Panc1 (cell line): ENCODE results near the gene SLC25A38.

Experiments used
- CTCF ChIP-seq: fragments of 450-650 bp; IDR thresholded peaks from 2 replicates; pipeline ENCODE4 v1.5.1; 2017; ENCODE audit warnings: mild to moderate bottlenecking
- POLR2AphosphoS5 ChIP-seq: IDR thresholded peaks from 2 replicates; pipeline ENCODE4 v1.6.1; 2012; ENCODE audit warnings: mild to moderate bottlenecking, low read depth, low read length, moderate library complexity
- SIN3A ChIP-seq: IDR thresholded peaks from 2 replicates; pipeline ENCODE4 v1.6.1; 2012; ENCODE audit warnings: low read depth, mild to moderate bottlenecking, low read length, moderate library complexity, borderline replicate concordance; ENCODE audit not compliant: insufficient read depth
- TCF7L2 ChIP-seq: IDR thresholded peaks from 2 replicates; pipeline ENCODE4 v1.6.1; 2011; ENCODE audit warnings: mild to moderate bottlenecking, low read depth, low read length, inconsistent platforms
- TF ChIP-seq, protein P1 (sequence below), 2 experiments: IDR thresholded peaks; 2 replicates each; pipeline ENCODE4 v1.6.1; 2011 to 2012; ENCODE audit warnings: low read depth in 2 of 2, control low read depth in 1 of 2, low read length in 1 of 2, mild to moderate bottlenecking in 1 of 2, moderate library complexity in 1 of 2; ENCODE audit not compliant: insufficient read depth in 1 of 2

- TF ChIP-seq SIN3A (no peak), POLR2AphosphoS5 (no peak), CTCF (no peak), TCF7L2 (no peak)
- TF ChIP-seq, protein P1, sequence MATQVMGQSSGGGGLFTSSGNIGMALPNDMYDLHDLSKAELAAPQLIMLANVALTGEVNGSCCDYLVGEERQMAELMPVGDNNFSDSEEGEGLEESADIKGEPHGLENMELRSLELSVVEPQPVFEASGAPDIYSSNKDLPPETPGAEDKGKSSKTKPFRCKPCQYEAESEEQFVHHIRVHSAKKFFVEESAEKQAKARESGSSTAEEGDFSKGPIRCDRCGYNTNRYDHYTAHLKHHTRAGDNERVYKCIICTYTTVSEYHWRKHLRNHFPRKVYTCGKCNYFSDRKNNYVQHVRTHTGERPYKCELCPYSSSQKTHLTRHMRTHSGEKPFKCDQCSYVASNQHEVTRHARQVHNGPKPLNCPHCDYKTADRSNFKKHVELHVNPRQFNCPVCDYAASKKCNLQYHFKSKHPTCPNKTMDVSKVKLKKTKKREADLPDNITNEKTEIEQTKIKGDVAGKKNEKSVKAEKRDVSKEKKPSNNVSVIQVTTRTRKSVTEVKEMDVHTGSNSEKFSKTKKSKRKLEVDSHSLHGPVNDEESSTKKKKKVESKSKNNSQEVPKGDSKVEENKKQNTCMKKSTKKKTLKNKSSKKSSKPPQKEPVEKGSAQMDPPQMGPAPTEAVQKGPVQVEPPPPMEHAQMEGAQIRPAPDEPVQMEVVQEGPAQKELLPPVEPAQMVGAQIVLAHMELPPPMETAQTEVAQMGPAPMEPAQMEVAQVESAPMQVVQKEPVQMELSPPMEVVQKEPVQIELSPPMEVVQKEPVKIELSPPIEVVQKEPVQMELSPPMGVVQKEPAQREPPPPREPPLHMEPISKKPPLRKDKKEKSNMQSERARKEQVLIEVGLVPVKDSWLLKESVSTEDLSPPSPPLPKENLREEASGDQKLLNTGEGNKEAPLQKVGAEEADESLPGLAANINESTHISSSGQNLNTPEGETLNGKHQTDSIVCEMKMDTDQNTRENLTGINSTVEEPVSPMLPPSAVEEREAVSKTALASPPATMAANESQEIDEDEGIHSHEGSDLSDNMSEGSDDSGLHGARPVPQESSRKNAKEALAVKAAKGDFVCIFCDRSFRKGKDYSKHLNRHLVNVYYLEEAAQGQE (IDR thresholded peaks at IDR 0.05; ENCODE audit: insufficient read depth in 1 of 2, low read depth in 2 of 2, low read length in 1 of 2), result no peak
These were observed 21.8 kb upstream of the SLC25A38 start for GRCh38 chr3:39361252-39361927.
